MCF 10A (cell line): ENCODE results near the gene GP1BB. TPM values are rescaled to one million over a fixed set of nuclear protein-coding genes. Genes with fewer than 3 reads are reported as not detected.

Source experiments
- BruUV-seq: library from RNA; stranded (reverse); fragments of 400-500 nt; replicated peaks from 2 replicates; lab custom pipeline; 2021; lab: Mats Ljungman, UMichigan
- CTCF ChIA-PET: fragments of 300-600 bp; sonication (Branson Sonifier 250); formaldehyde crosslinking; extraction: SDS; loops from one replicate; lab custom pipeline; 2021; ENCODE audit warnings: antibody characterized with exemption, inconsistent platforms; lab: Yijun Ruan, JAX
- POLR2A ChIA-PET: fragments of 300-600, 350-650 bp; sonication (Branson Sonifier 250); formaldehyde crosslinking; extraction: SDS; loops from one replicate; lab custom pipeline; 2020; ENCODE audit warnings: antibody characterized with exemption, inconsistent platforms; lab: Yijun Ruan, JAX
- DNase-seq: peaks from one replicate; pipeline ENCODE4 v3.0.0-alpha.2; 2018; ENCODE audit not compliant: unreplicated experiment
- H3K27ac Mint-ChIP-seq: one replicate; pipeline ENCODE4 v1.8.0; 2022; ENCODE audit warnings: mild to moderate bottlenecking, low read depth, mixed read lengths; ENCODE audit not compliant: unreplicated experiment
- H3K27me3 Mint-ChIP-seq: one replicate; pipeline ENCODE4 v1.8.0; 2022; ENCODE audit warnings: mixed read lengths; ENCODE audit not compliant: insufficient read depth, unreplicated experiment
- H3K36me3 Mint-ChIP-seq: one replicate; pipeline ENCODE4 v1.8.0; 2022; ENCODE audit warnings: mild to moderate bottlenecking, moderate library complexity, mixed read lengths; ENCODE audit not compliant: insufficient read depth, unreplicated experiment
- H3K4me1 Mint-ChIP-seq: one replicate; pipeline ENCODE4 v1.8.0; 2022; ENCODE audit warnings: mixed read lengths; ENCODE audit not compliant: insufficient read depth, unreplicated experiment
- H3K4me3 Mint-ChIP-seq: one replicate; pipeline ENCODE4 v1.8.0; 2022; ENCODE audit warnings: mild to moderate bottlenecking, moderate library complexity, mixed read lengths; ENCODE audit not compliant: unreplicated experiment
- H3K9me3 Mint-ChIP-seq: one replicate; pipeline ENCODE4 v1.8.0; 2022; ENCODE audit warnings: mixed read lengths; ENCODE audit not compliant: unreplicated experiment
- CTCF ChIP-seq: fragments of 200-600 bp; IDR thresholded peaks from one replicate; pipeline ENCODE4 v1.8.0; 2022; ENCODE audit warnings: antibody characterized with exemption, mild to moderate bottlenecking; ENCODE audit not compliant: unreplicated experiment
- intact Hi-C: fragments of 100-400 bp; cut with micrococcal nuclease; formaldehyde crosslinking; loops from 2 replicates; pipeline ENCODE4 v1.14.1; 2022
- total RNA-seq: library from RNA; stranded (reverse); gene quantifications from 2 replicates; pipeline ENCODE4 v1.2.3, GENCODE V29; 2022

The GP1BB gene
- total RNA-seq, 1 experiment from 2014 or later = 0.37 TPM

DNA sequence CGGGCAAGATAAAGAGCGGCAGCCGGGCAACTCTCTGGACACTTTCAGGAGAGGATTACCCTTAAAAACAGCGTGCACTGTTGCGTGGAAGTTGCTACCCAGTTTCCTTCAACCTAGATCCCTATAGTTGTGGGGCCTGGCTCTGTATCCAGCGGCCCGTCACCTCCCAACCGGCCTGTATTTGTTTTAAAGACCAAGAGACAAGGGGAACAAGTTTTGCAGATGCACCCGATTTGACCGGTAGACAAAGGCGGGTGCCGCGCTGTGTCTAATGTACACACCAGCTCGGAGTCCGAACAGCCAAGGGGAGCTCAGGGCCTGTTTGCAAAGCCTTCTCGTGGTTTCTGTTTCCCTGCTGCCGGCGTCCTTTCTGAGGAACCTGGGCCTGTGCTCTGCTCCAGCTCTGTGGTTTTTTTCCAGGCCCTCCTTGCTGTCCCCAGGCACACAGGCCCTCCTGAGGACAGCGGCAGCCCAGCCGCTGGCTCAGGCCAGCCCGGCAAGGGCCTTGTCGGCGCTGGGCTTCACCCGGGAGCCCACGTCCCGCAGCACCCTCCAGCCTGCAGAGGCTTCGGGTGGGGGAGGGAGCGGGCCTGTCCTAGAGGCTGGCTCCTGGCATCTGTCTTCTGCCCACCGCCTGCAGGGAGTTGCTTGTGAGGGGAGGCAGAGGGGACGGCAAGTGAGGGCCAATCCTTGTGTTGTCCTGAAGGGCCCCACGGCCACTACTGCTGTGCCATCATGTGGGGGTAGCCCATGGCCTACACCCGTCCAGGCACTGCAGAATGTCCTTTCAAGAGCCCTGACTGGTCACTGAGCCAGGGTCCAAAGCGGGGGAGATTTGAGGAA lies 38.6 kb downstream of the GP1BB start:
- no peak for DNase-seq
- TF ChIP-seq CTCF = no peak
- H3K27ac Mint-ChIP-seq = no peak overlapping the region
- H3K36me3 Mint-ChIP-seq = peaks cover 6% of the 10 kb centered on the region
- H3K4me3 Mint-ChIP-seq = no peak overlapping the region
- ChIA-PET CTCF (interaction anchor here (0.7 kb wide), 1 partner anchor 123 kb away, joined by 4 read pairs; no protein-coding TSS in a partner anchor), POLR2A (no interaction called here)
- no TSS peak for BruUV-seq
- H3K9me3 Mint-ChIP-seq = no peaks in the 10 kb centered on the region
- H3K27me3 Mint-ChIP-seq = peaks cover 16% of the 10 kb centered on the region
- intact Hi-C loops = no loop called here
- H3K4me1 Mint-ChIP-seq = peaks cover 9% of the 10 kb centered on the region

- H3K4me1 Mint-ChIP-seq = peaks cover 9% of the 10 kb centered on the region
- ChIA-PET CTCF (interaction anchor here (0.7 kb wide), 1 partner anchor 122 kb away, joined by 4 read pairs; no protein-coding TSS in a partner anchor), POLR2A (interaction anchor here (0.8 kb wide), 1 partner anchor 43 kb away, joined by 3 read pairs; no protein-coding TSS in a partner anchor)
- peaks cover 16% of the 10 kb centered on the region for H3K27me3 Mint-ChIP-seq
- H3K27ac Mint-ChIP-seq = no peak overlapping the region
- peaks cover 6% of the 10 kb centered on the region for H3K36me3 Mint-ChIP-seq
- no peaks in the 10 kb centered on the region for H3K9me3 Mint-ChIP-seq
- no peak for DNase-seq
- no TSS peak for BruUV-seq
- no peak for TF ChIP-seq CTCF
- no peak overlapping the region for H3K4me3 Mint-ChIP-seq
- intact Hi-C loops = no loop called here
These were observed 39.5 kb downstream of the GP1BB start for GRCh38 chr22:19762568-19763457.

GRCh38 chr22:19763458-19764298 lies 40.3 kb downstream of the GP1BB start:
- no peak for TF ChIP-seq CTCF
- H3K36me3 Mint-ChIP-seq = peaks cover 6% of the 10 kb centered on the region
- CTCF ChIA-PET = no interaction called here
- intact Hi-C loops = no loop called here
- H3K4me3 Mint-ChIP-seq = no peak overlapping the region
- POLR2A ChIA-PET = no interaction called here
- peaks cover 16% of the 10 kb centered on the region for H3K27me3 Mint-ChIP-seq
- BruUV-seq = no TSS peak
- H3K27ac Mint-ChIP-seq = no peak overlapping the region
- H3K4me1 Mint-ChIP-seq = peaks cover 9% of the 10 kb centered on the region
- DNase-seq = no peak
- H3K9me3 Mint-ChIP-seq = no peaks in the 10 kb centered on the region
